ENCODE measurements around the gene EFNA1.

The EFNA1 gene

DNA sequence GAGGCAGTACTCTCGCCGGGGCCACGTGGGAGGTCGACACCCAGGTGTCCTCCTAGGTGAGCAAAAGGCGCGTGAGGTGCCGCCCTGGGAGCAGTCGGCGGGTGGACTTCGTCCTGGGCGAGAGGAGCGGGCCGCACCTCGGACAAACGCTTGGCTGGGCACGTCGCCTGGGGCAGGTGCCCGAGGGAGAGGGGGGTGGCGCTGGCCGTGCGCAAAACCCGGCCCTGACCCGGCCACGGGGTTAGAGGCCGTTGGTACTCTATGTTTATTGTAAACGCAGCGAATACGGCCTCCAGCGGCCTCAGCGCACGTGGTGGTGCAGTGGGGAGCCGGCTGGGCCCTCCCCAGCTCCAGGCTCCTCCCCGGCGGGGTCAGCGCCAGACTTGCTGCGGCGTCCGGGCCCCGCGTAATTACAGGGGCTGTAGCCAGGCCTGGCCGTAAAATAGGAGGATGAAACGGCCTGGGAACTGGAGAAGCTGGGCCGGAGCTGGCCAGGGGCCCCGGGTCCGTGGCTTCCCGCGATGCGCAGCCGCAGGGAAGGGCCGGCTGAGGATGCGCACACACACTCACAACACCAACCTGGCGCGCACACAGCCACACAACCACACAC, 1.6 kb upstream of the EFNA1 start:
- H3K4me3 ChIP-seq (ENCODE audit: low read depth, low read length) = no peak overlapping the region
- no peak for DNase-seq

DNA sequence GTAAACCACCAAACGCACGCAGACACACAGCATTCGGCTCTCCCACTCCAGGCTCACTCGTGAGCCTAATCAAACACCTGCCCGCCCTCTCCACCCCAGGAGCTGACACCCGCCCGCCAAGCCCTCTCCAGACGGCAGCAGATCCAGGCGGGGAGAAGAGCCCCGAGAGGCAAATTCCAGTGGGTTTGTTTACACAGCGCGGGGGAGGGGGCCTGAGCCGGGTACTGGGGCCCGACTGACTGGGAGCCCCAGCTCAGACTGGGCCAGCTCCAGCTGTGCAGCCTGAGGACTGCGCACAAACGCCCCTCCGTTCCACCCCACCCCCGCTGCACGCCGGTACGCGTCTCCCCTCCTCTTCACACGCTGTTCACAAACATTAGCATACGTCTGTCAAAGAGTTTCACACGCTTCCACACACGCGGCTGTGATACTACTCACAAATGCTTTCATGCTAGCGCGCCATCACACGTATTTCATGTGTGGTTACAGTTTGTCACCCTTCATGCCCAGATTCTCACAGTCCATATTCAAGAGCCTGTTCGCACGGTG, 1.0 kb upstream of the EFNA1 start:
- Histone ChIP-seq H3K4me1 (peaks cover 32% of the 10 kb centered on the region), H3K9me3 (peaks cover 2% of the 10 kb centered on the region; the same call in 1 of the 2 replicates), H3K4me3 (ENCODE audit: low read depth, low read length) (peak overlapping the region; percentile 70), H3K36me3 (no peaks in the 10 kb centered on the region), H3K27me3 (no peaks in the 10 kb centered on the region)
- TF ChIP-seq, protein P1, sequence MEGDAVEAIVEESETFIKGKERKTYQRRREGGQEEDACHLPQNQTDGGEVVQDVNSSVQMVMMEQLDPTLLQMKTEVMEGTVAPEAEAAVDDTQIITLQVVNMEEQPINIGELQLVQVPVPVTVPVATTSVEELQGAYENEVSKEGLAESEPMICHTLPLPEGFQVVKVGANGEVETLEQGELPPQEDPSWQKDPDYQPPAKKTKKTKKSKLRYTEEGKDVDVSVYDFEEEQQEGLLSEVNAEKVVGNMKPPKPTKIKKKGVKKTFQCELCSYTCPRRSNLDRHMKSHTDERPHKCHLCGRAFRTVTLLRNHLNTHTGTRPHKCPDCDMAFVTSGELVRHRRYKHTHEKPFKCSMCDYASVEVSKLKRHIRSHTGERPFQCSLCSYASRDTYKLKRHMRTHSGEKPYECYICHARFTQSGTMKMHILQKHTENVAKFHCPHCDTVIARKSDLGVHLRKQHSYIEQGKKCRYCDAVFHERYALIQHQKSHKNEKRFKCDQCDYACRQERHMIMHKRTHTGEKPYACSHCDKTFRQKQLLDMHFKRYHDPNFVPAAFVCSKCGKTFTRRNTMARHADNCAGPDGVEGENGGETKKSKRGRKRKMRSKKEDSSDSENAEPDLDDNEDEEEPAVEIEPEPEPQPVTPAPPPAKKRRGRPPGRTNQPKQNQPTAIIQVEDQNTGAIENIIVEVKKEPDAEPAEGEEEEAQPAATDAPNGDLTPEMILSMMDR (IDR thresholded peaks at IDR 0.05; ENCODE audit: low read depth, low read length) = no peak
- no peak for DNase-seq

More for the DNA sequence above, 1.6 kb upstream of the EFNA1 start:
- Histone ChIP-seq H3K27me3 (no peaks in the 10 kb centered on the region), H3K4me1 (peaks cover 32% of the 10 kb centered on the region), H3K36me3 (no peaks in the 10 kb centered on the region), H3K9me3 (peaks cover 2% of the 10 kb centered on the region; the same call in 1 of the 2 replicates)
- TF ChIP-seq, protein P1 (IDR thresholded peaks at IDR 0.05; ENCODE audit: low read depth, low read length) = no peak

DNA sequence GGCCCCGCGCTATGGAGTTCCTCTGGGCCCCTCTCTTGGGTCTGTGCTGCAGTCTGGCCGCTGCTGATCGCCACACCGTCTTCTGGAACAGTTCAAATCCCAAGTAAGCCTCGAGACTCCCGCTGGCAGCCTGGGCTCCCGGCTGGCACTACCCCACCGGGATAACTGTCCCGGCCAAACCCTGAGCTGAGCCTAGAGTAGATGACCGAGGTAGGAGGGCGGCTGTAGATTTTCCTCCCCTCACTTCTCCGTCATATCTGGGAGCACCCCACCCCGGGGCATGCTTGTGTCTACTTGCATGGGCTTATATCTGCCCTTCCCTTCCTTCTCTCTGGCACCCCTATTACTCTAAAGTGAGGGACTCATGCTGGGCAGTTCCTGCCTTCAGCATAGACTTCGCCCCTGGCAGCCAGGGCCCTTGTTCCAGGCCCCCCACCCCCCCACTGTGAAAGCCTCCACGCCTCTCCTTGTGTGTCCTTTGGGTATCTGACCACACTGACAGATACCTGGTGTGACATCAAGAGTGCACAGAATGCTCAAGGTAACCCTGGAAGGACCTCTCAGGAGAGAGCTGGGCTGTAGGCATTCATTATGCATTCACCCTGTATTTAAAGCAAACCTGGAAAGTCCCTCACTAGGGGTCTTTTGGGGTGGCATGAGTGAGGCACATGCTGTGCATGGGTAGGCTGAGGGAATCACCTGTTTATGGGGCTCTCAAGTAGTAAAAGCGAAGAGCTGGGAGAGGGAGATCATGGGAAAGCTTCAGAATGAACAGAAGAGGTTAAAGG, 485 bp downstream of the EFNA1 start:
- peaks cover 2% of the 10 kb centered on the region; the same call in 1 of the 2 replicates for H3K9me3 ChIP-seq
- peaks cover 32% of the 10 kb centered on the region for H3K4me1 ChIP-seq
- H3K36me3 ChIP-seq = no peaks in the 10 kb centered on the region
- DNase-seq = no peak
- H3K4me3 ChIP-seq (ENCODE audit: low read depth, low read length) = peak overlapping the region; percentile 70
- no peaks in the 10 kb centered on the region for H3K27me3 ChIP-seq
- TF ChIP-seq, protein P1 (IDR thresholded peaks at IDR 0.05; ENCODE audit: low read depth, low read length) = no peak

DNA sequence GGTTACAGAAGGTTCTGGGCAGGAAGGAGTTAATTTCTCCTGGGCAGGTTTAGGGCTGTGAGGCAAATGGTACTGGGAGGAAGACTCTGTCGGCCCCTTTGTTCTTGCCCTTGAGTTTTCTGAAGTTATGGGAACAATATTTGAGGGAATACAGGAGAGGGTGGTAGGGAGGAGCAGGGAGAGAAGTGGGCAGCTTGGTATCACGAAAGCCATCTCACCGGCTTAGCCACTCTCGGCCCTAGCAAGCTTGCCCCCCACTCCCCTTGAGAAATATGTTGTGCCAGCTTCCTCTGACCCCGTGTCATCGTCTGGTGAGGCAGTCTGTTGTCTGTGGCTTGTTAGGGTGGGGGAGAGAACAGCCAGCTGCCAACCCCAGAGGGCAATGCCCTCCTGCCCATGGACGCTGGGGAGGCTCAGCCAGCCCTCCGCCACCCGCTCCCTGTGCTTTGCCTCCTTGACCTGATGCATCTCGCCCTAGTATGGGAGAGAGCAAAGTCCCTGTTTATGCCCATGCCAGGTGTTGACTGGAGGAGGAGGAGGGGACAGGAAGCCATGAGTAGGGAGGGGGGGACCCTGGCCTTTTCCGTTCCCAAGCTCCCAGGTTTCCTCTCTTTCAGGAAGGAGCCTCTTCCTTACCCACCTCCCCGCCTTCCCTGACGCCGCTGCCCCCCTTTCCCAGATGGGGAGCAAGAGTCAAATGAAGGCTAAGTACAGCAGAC, 1.2 kb downstream of the EFNA1 start:
- DNase-seq = no peak
- Histone ChIP-seq H3K4me1 (peaks cover 32% of the 10 kb centered on the region), H3K36me3 (no peaks in the 10 kb centered on the region), H3K4me3 (ENCODE audit: low read depth, low read length) (no peak overlapping the region), H3K9me3 (peaks cover 2% of the 10 kb centered on the region; the same call in 1 of the 2 replicates), H3K27me3 (no peaks in the 10 kb centered on the region)
- TF ChIP-seq, protein P1 (IDR thresholded peaks at IDR 0.05; ENCODE audit: low read depth, low read length) = no peak

DNA sequence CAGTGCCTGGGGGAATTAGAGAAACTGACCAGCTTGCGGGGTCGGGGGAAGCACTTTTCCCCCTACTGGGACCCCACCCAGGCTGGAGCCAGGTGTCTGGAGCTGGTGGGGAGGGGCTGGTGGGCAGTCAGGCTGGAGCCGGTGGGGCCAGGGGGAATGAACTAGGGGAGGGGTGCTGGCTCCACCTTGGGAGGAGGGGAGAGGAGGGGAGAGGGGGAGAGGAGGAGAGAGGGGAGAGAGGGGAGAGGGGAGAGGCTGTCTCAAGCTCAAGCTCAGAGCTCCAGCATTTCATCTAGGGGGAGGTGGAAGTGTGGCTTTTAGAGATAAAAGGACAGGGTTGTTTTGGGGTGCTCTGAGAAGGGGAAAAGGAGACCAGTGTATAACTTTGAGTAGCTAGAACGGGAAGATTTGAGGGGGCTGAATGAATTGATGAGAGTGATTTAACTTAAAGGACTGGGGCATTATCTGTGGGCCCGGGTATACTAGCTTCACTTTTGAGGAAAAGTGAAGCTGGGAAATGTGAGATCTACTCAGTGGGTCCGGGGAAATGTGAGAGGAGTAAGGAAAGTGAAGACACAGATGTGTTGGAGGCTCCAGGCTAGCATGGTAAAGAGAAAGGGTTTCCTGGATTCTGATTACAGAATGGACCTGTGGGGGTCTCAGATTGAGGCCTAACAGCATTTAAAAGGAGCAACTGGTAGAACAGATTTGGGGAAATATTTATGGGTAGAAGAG, 2.8 kb downstream of the EFNA1 start:
- peaks cover 32% of the 10 kb centered on the region for H3K4me1 ChIP-seq

More for the DNA sequence above, 2.8 kb downstream of the EFNA1 start:
- Histone ChIP-seq H3K4me3 (ENCODE audit: low read depth, low read length) (no peak overlapping the region), H3K9me3 (peaks cover 2% of the 10 kb centered on the region; the same call in 1 of the 2 replicates), H3K36me3 (no peaks in the 10 kb centered on the region), H3K27me3 (no peaks in the 10 kb centered on the region)
- DNase-seq = no peak
- TF ChIP-seq, protein P1 (IDR thresholded peaks at IDR 0.05; ENCODE audit: low read depth, low read length) = no peak
